C4-2B (cell line): ENCODE measurements around the gene KIF7.

Source experiments
- H3K27ac ChIP-seq: fragments of 450-650 bp; 2 replicates; pipeline ENCODE4 v1.5.1; 2017
- CTCF ChIP-seq: fragments of 450-650 bp; conservative IDR thresholded peaks from 2 replicates; pipeline ENCODE4 v1.5.1; 2017; ENCODE audit warnings: mild to moderate bottlenecking
- ZFX ChIP-seq: fragments of 450-650 bp; IDR thresholded peaks from 2 replicates; pipeline ENCODE4 v1.6.1; 2017

The KIF7 gene

GRCh38 chr15:89662893-89663626 is 7.8 kb upstream of the KIF7 start:
- no peak overlapping the region for H3K27ac ChIP-seq

GRCh38 chr15:89660556-89660955 is 5.3 kb upstream of the KIF7 start:
- no peak overlapping the region for H3K27ac ChIP-seq
- TF ChIP-seq CTCF (no peak), ZFX (no peak)

More at GRCh38 chr15:89662893-89663626, 7.8 kb upstream of the KIF7 start:
- no peak for TF ChIP-seq ZFX
- TF ChIP-seq CTCF = no peak

- TF ChIP-seq CTCF = no peak
- no peak for TF ChIP-seq ZFX
Measured at GRCh38 chr15:89659295-89659694, 4.0 kb upstream of the KIF7 start.

GRCh38 chr15:89657686-89658200 is 2.5 kb upstream of the KIF7 start:
- TF ChIP-seq CTCF = no peak
- TF ChIP-seq ZFX = no peak
- no peak overlapping the region for H3K27ac ChIP-seq

More at GRCh38 chr15:89659295-89659694, 4.0 kb upstream of the KIF7 start:
- no peak overlapping the region for H3K27ac ChIP-seq

- H3K27ac ChIP-seq = no peak overlapping the region
- TF ChIP-seq ZFX (no peak), CTCF (no peak)
Measured at GRCh38 chr15:89656116-89656815, 999 bp upstream of the KIF7 start.

GRCh38 chr15:89654301-89654761 is 936 bp downstream of the KIF7 start:
- no peak overlapping the region for H3K27ac ChIP-seq
- TF ChIP-seq ZFX = no peak
- TF ChIP-seq CTCF = no peak

GRCh38 chr15:89653578-89653977 is 1.7 kb downstream of the KIF7 start:
- H3K27ac ChIP-seq = no peak overlapping the region
- TF ChIP-seq ZFX = no peak
- TF ChIP-seq CTCF = no peak
